Activated naive CD4-positive, alpha-beta T cell treated with anti-CD3 and anti-CD28 coated beads, Interleukin-2, amount 50 U/mL, for 72 hours (primary cell): ENCODE results near the gene SWI5. TPM values are rescaled to one million over a fixed set of nuclear protein-coding genes. Genes with fewer than 3 reads are reported as not detected.
"Not testable (repeated sequence)": the region's sequence is repeated elsewhere in the genome, so short reads cannot be mapped to it uniquely, and the experiment has no call there.

Experiments used
- ATAC-seq, 2 donors: fragments of 150-1000 bp; cut with Tn5 transposase; 2 replicates each; pipeline ENCODE4 v1.10.0; 2021; ENCODE audit warnings: mild to moderate bottlenecking in 2 of 2, moderate library complexity in 2 of 2
- DNase-seq, 2 donors: peaks; one replicate each; pipeline ENCODE4 v3.0.0; 2021 to 2022; ENCODE audit warnings: low spot score in 2 of 2
- H3K27ac Mint-ChIP-seq, 2 donors: one replicate each; pipeline ENCODE4 v1.8.0; 2022; ENCODE audit warnings: mild to moderate bottlenecking in 2 of 2, mixed read lengths in 2 of 2
- H3K36me3 Mint-ChIP-seq, 2 donors: one replicate each; pipeline ENCODE4 v1.8.0; 2022; ENCODE audit warnings: mixed read lengths in 2 of 2
- H3K9me3 Mint-ChIP-seq, 2 donors: one replicate each; pipeline ENCODE4 v1.8.0; 2022; ENCODE audit warnings: mixed read lengths in 2 of 2
- total RNA-seq, 2 donors: library from RNA; stranded (reverse); gene quantifications; one replicate each; pipeline ENCODE4 v1.2.3, GENCODE V29; 2022

The SWI5 gene
- total RNA-seq, 2 donors from 2014 or later: 15.6 to 16.9 TPM

GRCh38 chr9:128265348-128265847 lies 10.7 kb upstream of the SWI5 start:
- ATAC-seq (no peak), DNase-seq (no peak)
- Mint-ChIP-seq H3K36me3 (peaks cover 0 to 10% of the 10 kb centered on the region in 2 donors), H3K9me3 (no peaks in the 10 kb centered on the region), H3K27ac (no peak overlapping the region)

GRCh38 chr9:128266868-128267590 lies 9.0 kb upstream of the SWI5 start:
- H3K27ac Mint-ChIP-seq: no peak overlapping the region
- DNase-seq (no peak), ATAC-seq (no peak)
- no peaks in the 10 kb centered on the region for H3K36me3 Mint-ChIP-seq
- H3K9me3 Mint-ChIP-seq: no peaks in the 10 kb centered on the region

GRCh38 chr9:128271112-128271511 lies 5.0 kb upstream of the SWI5 start:
- Mint-ChIP-seq H3K9me3 (no peaks in the 10 kb centered on the region), H3K36me3 (peaks cover 0 to 7% of the 10 kb centered on the region in 2 donors), H3K27ac (no peak overlapping the region)
- DNase-seq (no peak), ATAC-seq (no peak)

GRCh38 chr9:128271512-128271911 lies 4.6 kb upstream of the SWI5 start:
- Mint-ChIP-seq H3K27ac (peak overlapping the region in 1 of 2 donors; percentile 61), H3K36me3 (peaks cover 0 to 11% of the 10 kb centered on the region in 2 donors), H3K9me3 (no peaks in the 10 kb centered on the region)
- DNase-seq (no peak), ATAC-seq (no peak)

- DNase-seq (no peak), ATAC-seq (no peak)
- H3K36me3 Mint-ChIP-seq: peaks cover 0 to 12% of the 10 kb centered on the region in 2 donors
- H3K9me3 Mint-ChIP-seq: no peaks in the 10 kb centered on the region
- H3K27ac Mint-ChIP-seq: peak overlapping the region in 1 of 2 donors; percentile 98
Measured at GRCh38 chr9:128274245-128274644, 1.8 kb upstream of the SWI5 start.

GRCh38 chr9:128275198-128276007 lies 673 bp upstream of the SWI5 start, which contains the start of gene GOLGA2:
Gene GOLGA2 (minus strand): TSS chr9:128276007. CDS start chr9:128275976, 31 bp downstream.
- no peak for DNase-seq
- peak within 1 kb of the TSS; percentile 98 to 99 for H3K27ac Mint-ChIP-seq
- ATAC-seq: peak; percentile 62 to 76
- H3K36me3 Mint-ChIP-seq: peaks cover 0 to 12% of the 10 kb centered on the region in 2 donors
- H3K9me3 Mint-ChIP-seq: no peaks in the 10 kb centered on the region

GRCh38 chr9:128276574-128277270 lies 646 bp downstream of the SWI5 start:
- Mint-ChIP-seq H3K36me3 (peaks cover 0 to 12% of the 10 kb centered on the region in 2 donors), H3K9me3 (no peaks in the 10 kb centered on the region), H3K27ac (peak overlapping the region; percentile 98 to 99)
- DNase-seq (no peak), ATAC-seq (peak in 1 of 2 donors; percentile 3)

- peak overlapping the region in 1 of 2 donors; percentile 43 for H3K27ac Mint-ChIP-seq
- not testable (repeated sequence) for DNase-seq, H3K9me3 Mint-ChIP-seq, ATAC-seq
- peaks cover 0 to 12% of the 10 kb centered on the region in 2 donors for H3K36me3 Mint-ChIP-seq
Measured at GRCh38 chr9:128279088-128280073, 3.3 kb downstream of the SWI5 start.

GRCh38 chr9:128280084-128280622 lies 4.1 kb downstream of the SWI5 start:
- Mint-ChIP-seq H3K36me3 (peaks cover 0 to 7% of the 10 kb centered on the region in 2 donors), H3K27ac (peak overlapping the region; percentile 43 to 72), H3K9me3 (no peaks in the 10 kb centered on the region)
- DNase-seq: no peak
- ATAC-seq: no peak

GRCh38 chr9:128282500-128282899 lies 6.4 kb downstream of the SWI5 start:
- DNase-seq (no peak), ATAC-seq (no peak)
- no peak overlapping the region for H3K27ac Mint-ChIP-seq
- H3K9me3 Mint-ChIP-seq: no peaks in the 10 kb centered on the region
- H3K36me3 Mint-ChIP-seq: no peaks in the 10 kb centered on the region

GRCh38 chr9:128285033-128285784 lies 9.1 kb downstream of the SWI5 start:
- ATAC-seq (no peak), DNase-seq (no peak)
- H3K9me3 Mint-ChIP-seq: no peaks in the 10 kb centered on the region
- H3K36me3 Mint-ChIP-seq: no peaks in the 10 kb centered on the region
- H3K27ac Mint-ChIP-seq: peak overlapping the region in 1 of 2 donors; percentile 29

GRCh38 chr9:128286440-128286839 lies 10.4 kb downstream of the SWI5 start:
- Mint-ChIP-seq H3K36me3 (no peaks in the 10 kb centered on the region), H3K9me3 (no peaks in the 10 kb centered on the region), H3K27ac (peak overlapping the region in 1 of 2 donors; percentile 72)
- no peak for DNase-seq
- no peak for ATAC-seq

GRCh38 chr9:128288273-128289004 lies 12.4 kb downstream of the SWI5 start:
- Mint-ChIP-seq H3K27ac (no peak overlapping the region), H3K36me3 (no peaks in the 10 kb centered on the region), H3K9me3 (no peaks in the 10 kb centered on the region)
- DNase-seq (no peak), ATAC-seq (no peak)

- ATAC-seq (no peak), DNase-seq (no peak)
- Mint-ChIP-seq H3K27ac (no peak overlapping the region), H3K36me3 (no peaks in the 10 kb centered on the region), H3K9me3 (no peaks in the 10 kb centered on the region)
Measured at GRCh38 chr9:128292009-128292408, 15.9 kb downstream of the SWI5 start.
